Psoas muscle (tissue), 8 donors: ENCODE measurements around the gene MBTD1. TPM values are rescaled to one million over a fixed set of nuclear protein-coding genes. Genes with fewer than 3 reads are reported as not detected.

Source experiments
- ATAC-seq, 4 donors: fragments of 200-7000 bp; cut with Tn5 transposase; one replicate each; pipeline ENCODE4 v1.9.1; 2020; ENCODE audit warnings: moderate library complexity in 3 of 4, mild to moderate bottlenecking in 2 of 4
- DNase-seq, 2 donors: peaks; one replicate each; pipeline ENCODE4 v3.0.0-alpha.2; 2020
- H3K27ac ChIP-seq: fragments of 200-600 bp; one replicate; pipeline ENCODE4 v1.8.0; 2022
- H3K27me3 ChIP-seq, 3 donors: fragments of 200-600 bp in 1 of 3; one replicate each; pipeline versions ENCODE4 v1.6.1 to v1.8.0; 2013 to 2022; ENCODE audit warnings: low read length in 2 of 3, mild to moderate bottlenecking in 2 of 3, moderate library complexity in 1 of 3; ENCODE audit not compliant: insufficient read depth in 3 of 3
- H3K36me3 ChIP-seq, 2 donors: fragments of 200-600 bp in 1 of 2; one replicate each; pipeline versions ENCODE4 v1.6.1 to v1.8.0; 2013 to 2022; ENCODE audit warnings: low read depth in 1 of 2, mild to moderate bottlenecking in 1 of 2, moderate library complexity in 1 of 2; ENCODE audit not compliant: insufficient read depth in 1 of 2
- H3K4me1 ChIP-seq: fragments of 200-600 bp; one replicate; pipeline ENCODE4 v1.8.0; 2022
- H3K4me3 ChIP-seq: fragments of 200-600 bp; one replicate; pipeline ENCODE4 v1.8.0; 2022; ENCODE audit warnings: mild to moderate bottlenecking
- H3K9me3 ChIP-seq: fragments of 200-600 bp; one replicate; pipeline ENCODE4 v1.8.0; 2022
- WGBS, 3 donors: extraction: QIAGEN DNeasy Blood & Tissue Kit; methylation state at CpG; one replicate each; pipeline versions ENCODE4 v1.1.6 to v1.1.7; 2013; 5-methylcytosine and 5-hydroxymethylcytosine counted together
- intact Hi-C, 2 donors: fragments of 100-400 bp; cut with DNase I; formaldehyde crosslinking; loops; one replicate each; pipeline versions ENCODE4 v1.11.0 to v1.14.2; 2022
- polyA plus RNA-seq, 3 donors: library from polyadenylated mRNA; stranded (reverse); fragments of 200-250 nt; gene quantifications; one replicate each; pipeline ENCODE4 v1.2.3, GENCODE V29; 2013
- total RNA-seq, 4 donors: library from RNA; stranded (reverse); fragmentation: NEBNext Ultra II Directional in 2 of 4; extraction: Animal tissue kit (Norgen Biotek cat#: 25700) in 2 of 4; gene quantifications; one replicate each; pipeline versions ENCODE4 v1.2.1 to v1.2.4, GENCODE V29; 2021 to 2023
- TF ChIP-seq, protein P1 (sequence below): fragments of 200-600 bp; IDR thresholded peaks from one replicate; pipeline ENCODE4 v1.8.0; 2022; ENCODE audit warnings: antibody characterized with exemption
- donor health status: healthy with polysubstance abuse.
- donor health status: DM: no; HTN: no; CAD: no; lungs with moderate emphysema.
- donor health status: Bipolar disorder and iron deficiency.
- donor health status: healthy.
- donor health status: DM: yes; HTN: yes; CAD: no.
- donor health status: DM: no; HTN: no; CAD: no.
- donor health status: DM: no; HTN: no; CAD: no.
- donor health status: DM: yes; HTN: yes; CAD: no.

The MBTD1 gene
- total and polyA plus RNA-seq, 7 donors: 2.7 to 7.2 (median 5.7) TPM

DNA sequence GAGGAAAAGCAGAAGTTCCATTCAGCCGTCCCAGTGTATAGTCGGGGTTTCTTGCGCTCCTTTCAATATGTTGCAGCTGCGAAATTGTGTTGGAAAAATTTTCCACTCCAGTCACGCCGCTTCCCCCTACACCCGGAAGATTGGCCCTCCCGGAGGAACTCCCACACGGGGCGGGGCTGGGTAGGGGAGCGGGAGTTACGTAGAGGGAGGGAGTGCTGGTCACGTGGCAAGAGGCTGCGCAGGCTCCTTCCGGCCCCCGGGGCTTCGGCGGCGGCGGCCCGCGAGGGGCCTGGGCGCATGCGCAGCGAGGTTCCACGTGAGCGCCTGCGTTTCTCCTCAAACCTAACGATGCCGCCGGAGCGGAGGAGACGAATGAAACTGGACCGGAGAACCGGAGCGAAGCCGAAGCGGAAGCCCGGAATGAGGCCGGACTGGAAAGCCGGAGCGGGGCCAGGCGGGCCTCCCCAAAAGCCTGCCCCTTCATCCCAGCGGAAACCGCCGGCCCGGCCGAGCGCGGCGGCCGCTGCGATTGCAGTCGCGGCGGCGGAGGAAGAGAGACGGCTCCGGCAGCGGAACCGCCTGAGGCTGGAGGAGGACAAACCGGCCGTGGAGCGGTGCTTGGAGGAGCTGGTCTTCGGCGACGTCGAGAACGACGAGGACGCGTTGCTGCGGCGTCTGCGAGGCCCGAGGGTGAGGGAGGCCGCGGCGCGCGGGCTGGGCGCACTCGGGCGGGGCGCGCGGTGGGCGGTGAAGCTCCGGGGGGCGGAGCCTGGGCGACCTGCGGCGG lies 581 bp upstream of the MBTD1 start, which contains the start of gene UTP18:
Gene UTP18 (plus strand): TSS at position 310 of the 787 bp plus-strand sequence. CDS start 39 bp downstream, at position 349.
- TF ChIP-seq, protein P1, sequence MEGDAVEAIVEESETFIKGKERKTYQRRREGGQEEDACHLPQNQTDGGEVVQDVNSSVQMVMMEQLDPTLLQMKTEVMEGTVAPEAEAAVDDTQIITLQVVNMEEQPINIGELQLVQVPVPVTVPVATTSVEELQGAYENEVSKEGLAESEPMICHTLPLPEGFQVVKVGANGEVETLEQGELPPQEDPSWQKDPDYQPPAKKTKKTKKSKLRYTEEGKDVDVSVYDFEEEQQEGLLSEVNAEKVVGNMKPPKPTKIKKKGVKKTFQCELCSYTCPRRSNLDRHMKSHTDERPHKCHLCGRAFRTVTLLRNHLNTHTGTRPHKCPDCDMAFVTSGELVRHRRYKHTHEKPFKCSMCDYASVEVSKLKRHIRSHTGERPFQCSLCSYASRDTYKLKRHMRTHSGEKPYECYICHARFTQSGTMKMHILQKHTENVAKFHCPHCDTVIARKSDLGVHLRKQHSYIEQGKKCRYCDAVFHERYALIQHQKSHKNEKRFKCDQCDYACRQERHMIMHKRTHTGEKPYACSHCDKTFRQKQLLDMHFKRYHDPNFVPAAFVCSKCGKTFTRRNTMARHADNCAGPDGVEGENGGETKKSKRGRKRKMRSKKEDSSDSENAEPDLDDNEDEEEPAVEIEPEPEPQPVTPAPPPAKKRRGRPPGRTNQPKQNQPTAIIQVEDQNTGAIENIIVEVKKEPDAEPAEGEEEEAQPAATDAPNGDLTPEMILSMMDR: no peak
- peak; percentile 97 for ATAC-seq
- H3K36me3 ChIP-seq: peaks cover 0 to 52% of the 10 kb centered on the region in 2 donors
- no peaks in the 10 kb centered on the region for H3K27me3 ChIP-seq
- H3K4me3 ChIP-seq: peak within 1 kb of the TSS; percentile 99
- DNase-seq: peak; percentile 97 to 99
- no peaks in the 10 kb centered on the region for H3K9me3 ChIP-seq
- 0 to 1% (median 1%) methylated on average over 56 to 93 of the region's 93 CpGs for WGBS, 3 donors
- H3K4me1 ChIP-seq: peaks cover 36% of the 10 kb centered on the region
- peak within 1 kb of the TSS; percentile 99 for H3K27ac ChIP-seq
- intact Hi-C loops: no loop called here

DNA sequence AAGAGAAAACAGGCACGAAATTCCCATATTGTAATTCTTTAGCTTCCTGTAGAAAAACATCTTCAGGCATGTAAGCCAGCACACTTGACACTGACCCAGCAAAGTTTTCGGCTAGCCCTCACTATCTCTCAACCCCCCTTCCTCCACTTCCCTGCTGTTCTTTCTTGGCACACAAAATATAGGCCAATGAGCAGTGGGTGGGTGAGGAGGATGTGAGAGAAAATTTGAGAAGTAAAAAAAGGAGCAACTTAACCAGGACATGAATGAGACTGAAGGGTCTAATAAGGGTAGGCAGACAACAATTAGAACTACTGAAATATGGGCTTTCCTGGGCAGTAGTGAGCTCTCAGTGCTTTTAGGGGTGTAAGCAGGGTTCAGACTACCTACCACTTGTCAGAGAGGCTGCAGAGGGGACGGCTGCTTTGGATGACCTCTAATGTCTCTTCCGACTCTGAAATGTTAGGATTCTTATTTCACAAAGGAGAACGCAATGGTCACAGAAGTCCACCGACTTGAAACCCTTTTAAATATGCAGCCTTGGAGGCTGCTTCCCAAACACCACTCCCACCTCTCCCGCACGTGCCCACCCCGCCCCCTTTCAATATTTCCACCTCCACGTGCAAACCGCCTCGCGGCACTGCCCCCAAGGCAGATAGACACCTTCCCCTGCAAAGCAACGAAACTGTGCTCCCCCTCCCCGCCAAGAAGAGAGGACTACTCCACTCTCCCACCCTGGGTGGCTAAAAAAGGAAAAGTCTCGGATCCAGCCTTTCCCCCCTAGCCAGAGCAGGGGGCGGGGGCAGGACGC lies 889 bp downstream of the MBTD1 start:
- H3K36me3 ChIP-seq: peaks cover 0 to 50% of the 10 kb centered on the region in 2 donors
- 1 to 3% (median 2%) methylated on average over 18 of the region's 18 CpGs for WGBS, 3 donors
- H3K4me1 ChIP-seq: peaks cover 36% of the 10 kb centered on the region
- no peaks in the 10 kb centered on the region for H3K27me3 ChIP-seq
- no peak for ATAC-seq
- TF ChIP-seq, protein P1: no peak
- H3K27ac ChIP-seq: peak overlapping the region; percentile 99
- H3K4me3 ChIP-seq: peak overlapping the region; percentile 99
- intact Hi-C loops: no loop called here
- no peaks in the 10 kb centered on the region for H3K9me3 ChIP-seq
- DNase-seq: peak in 1 of 2 donors; percentile 21

DNA sequence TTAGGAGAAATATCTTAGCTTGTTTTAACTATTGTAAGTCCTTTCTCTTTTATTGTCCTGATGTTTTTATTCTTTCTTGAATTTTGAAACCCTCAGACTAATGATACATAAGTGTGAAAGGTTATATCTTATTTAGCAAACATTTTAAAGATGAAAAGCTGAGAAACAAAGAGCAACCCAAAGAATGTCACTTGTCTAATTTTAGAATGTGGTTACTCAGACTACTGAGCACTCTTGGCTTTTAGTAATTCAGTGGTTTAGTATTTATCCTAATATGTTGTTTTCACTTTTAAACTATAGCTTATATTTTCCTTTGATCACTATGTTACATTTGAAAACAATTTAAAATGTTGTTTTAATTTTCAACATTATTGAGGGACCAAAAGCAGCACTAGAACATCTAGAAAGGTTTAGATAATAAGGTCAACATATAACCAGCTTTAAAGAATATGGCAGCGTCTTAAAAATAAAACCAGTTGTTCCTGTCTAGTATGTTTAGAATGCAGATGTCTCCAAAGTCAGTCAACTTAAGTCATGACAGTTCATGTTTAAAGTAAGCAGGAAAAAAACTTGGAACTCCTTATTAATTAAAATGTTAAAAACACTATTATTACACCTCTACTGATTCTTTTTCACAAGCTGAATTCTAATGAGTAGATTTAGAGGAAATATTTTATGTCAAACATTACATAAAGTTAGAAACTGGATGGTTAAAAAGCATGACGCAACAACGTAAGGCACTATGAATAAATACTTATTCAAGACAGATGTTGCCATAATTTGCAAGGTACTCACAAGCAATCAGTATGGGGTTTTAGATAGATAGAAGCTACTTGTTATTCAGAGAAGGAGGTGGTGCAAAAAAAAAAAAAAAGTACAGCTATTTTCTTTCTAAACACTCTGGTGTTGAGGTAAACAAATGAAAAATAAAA lies 2.4 kb downstream of the MBTD1 start:
- Histone ChIP-seq H3K9me3 (no peaks in the 10 kb centered on the region), H3K4me3 (peak overlapping the region; percentile 99), H3K4me1 (peaks cover 36% of the 10 kb centered on the region), H3K36me3 (peaks cover 0 to 52% of the 10 kb centered on the region in 2 donors), H3K27ac (no peak overlapping the region), H3K27me3 (no peaks in the 10 kb centered on the region)
- ATAC-seq: no peak
- intact Hi-C loops: no loop called here
- no peak for DNase-seq
- 64 to 73% (median 72%) methylated on average over 3 of the region's 3 CpGs for WGBS, 3 donors
- TF ChIP-seq, protein P1: no peak

DNA sequence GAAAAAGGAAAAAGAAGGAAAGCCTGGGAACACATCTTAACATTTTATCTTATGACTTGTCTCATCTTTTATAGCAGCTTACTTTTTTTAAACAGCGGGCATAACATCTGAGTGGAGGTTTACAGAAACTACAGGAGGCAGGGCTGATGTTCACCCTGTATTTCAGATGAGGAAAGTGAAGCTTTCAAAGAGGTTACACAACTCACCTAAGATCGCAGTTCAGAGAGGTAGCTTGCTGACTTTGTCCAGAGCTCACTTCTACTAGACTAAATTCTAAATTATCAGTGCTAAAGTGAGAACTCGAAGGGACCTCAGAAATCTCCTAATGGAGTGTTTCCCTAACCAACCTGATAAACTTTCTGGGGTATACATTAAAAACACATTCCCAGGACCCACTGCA lies 3.7 kb downstream of the MBTD1 start:
- no peak for ATAC-seq
- no peak for DNase-seq
- H3K4me3 ChIP-seq: no peak overlapping the region
- TF ChIP-seq, protein P1: no peak
- peaks cover 28% of the 10 kb centered on the region for H3K4me1 ChIP-seq
- H3K36me3 ChIP-seq: peaks cover 0 to 62% of the 10 kb centered on the region in 2 donors
- no peaks in the 10 kb centered on the region for H3K27me3 ChIP-seq
- 93 to 96% (median 95%) methylated on average over 3 of the region's 3 CpGs for WGBS, 3 donors
- H3K9me3 ChIP-seq: no peaks in the 10 kb centered on the region
- no peak overlapping the region for H3K27ac ChIP-seq
- intact Hi-C loops: no loop called here
